GM21526 (cell line): ENCODE results near the gene OR51B4.
"Not testable (repeated sequence)": the region's sequence is repeated elsewhere in the genome, so short reads cannot be mapped to it uniquely, and the experiment has no call there.

ENCODE experiments used
- ATAC-seq: cut with Tn5 transposase; IDR thresholded peaks from one replicate; pipeline ENCODE4 v1.9.1; 2021; ENCODE audit warnings: moderate library complexity; ENCODE audit not compliant: unreplicated experiment, low FRiP score

Gene OR51B4

DNA sequence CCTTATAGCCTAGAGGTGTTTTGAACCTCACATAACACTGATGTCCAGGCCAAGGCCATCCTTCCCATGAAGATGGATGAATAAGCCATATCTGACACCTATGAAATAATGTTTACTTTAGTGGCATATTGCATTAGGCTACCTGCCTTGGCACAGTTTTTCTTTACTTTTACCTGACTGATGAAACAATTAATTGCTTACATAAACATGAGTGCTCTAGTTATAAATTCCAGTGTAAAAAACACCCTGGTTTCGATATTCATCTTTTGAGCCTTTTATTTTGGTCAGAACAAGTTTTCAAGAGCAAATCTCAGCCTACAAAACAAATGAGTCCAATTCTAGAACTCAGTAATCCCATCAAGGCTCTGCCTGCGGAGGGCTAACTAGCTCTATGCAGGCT, 25.0 kb downstream of the OR51B4 start:
- ATAC-seq, result no peak

DNA sequence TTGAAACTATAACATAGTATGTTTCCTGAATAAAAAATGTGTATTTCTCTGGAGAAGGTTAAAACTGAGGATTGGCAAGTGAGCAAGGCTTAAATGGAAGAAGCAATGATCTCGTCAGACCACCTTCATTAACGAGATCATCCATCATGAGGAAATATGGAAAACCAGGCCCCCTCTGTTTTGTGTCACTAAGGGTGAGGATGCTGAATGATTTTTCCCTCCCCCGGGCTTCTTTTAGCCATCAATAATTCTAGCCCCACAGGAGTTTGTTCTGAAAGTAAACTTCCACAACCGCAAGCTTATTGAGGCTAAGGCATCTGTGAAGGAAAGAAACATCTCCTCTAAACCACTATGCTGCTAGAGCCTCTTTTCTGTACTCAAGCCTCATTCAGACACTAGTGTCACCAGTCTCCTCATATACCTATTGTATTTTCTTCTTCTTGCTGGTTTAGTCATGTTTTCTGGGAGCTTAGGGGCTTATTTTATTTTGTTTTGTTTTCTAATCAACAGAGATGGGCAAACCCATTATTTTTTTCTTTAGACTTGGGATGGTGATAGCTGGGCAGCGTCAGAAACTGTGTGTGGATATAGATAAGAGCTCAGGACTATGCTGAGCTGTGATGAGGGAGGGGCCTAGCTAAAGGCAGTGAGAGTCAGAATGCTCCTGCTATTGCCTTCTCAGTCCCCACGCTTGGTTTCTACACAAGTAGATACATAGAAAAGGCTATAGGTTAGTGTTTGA, 26.2 kb downstream of the OR51B4 start:
- no peak for ATAC-seq

GRCh38 chr11:5274395-5274794, 27.4 kb downstream of the OR51B4 start:
- no peak for ATAC-seq

GRCh38 chr11:5272395-5273017, 29.2 kb downstream of the OR51B4 start:
- ATAC-seq, result no peak

DNA sequence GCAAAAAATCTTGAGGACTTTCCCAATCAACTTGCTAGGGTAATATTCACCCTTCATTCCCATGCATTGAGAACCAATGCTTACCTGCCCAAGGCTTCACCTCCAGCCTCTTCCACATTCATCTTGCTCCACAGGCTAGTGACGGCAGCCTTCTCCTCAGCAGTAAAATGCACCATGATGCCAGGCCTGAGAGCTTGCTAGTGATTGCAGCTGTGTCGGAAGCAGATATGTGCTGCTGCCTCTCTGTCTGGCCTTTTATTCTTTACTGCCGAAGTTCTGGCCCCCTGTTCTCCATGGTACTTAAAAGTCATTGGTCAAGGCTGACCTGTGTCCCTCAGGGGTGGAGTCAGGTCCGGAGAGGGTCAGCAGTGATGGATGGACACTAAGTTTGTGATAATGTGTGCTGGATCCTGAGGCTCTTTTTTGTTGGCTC, 32.0 kb downstream of the OR51B4 start, which contains the start of gene HBE1:
Gene HBE1 (minus strand): TSS at position 231 of the 433 bp plus-strand sequence. CDS start 55 bp downstream, at position 176.
- no peak for ATAC-seq

- no peak for ATAC-seq
Measured at GRCh38 chr11:5267033-5267563, 34.6 kb downstream of the OR51B4 start.

DNA sequence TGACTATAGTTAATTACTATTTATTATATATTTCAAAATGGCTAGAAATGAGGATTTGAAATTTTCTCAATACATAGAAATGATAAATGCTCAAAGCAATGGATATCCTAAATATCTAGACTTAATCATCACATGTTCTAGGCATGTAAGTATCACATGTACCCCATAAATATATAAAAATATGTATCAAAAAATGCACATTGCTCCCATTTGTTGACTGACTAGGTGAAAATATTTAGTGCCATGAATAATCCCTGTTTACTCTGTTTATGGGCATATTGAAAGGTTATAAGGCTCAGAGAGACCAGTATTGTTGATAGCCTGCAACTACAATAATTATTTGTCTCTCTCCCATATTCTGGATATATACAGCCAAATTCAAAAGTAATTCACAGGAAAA, 35.1 kb downstream of the OR51B4 start:
- ATAC-seq, result no peak

GRCh38 chr11:5265832-5266231, 35.9 kb downstream of the OR51B4 start:
- no peak for ATAC-seq

GRCh38 chr11:5258543-5259262, 43.0 kb downstream of the OR51B4 start:
- ATAC-seq, result no peak

DNA sequence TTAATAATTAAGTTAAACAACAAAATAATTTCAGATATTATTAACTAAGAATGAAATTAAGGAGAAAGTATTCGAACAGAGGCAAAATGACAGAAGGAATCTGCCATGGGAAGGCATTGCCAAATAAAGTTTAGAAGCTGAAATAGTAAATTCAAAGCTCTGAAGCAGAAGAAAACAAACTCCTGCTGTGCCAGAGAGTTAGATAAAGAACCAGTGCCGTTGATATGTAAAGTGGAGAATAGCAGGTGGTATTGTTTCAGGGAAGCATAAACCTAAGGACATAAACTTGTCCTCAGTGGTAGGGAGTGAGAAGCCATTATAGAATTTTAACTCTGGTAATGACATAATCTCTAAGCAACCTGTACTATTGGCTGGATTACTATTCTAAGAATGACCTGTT, 44.5 kb downstream of the OR51B4 start:
- no peak for ATAC-seq

DNA sequence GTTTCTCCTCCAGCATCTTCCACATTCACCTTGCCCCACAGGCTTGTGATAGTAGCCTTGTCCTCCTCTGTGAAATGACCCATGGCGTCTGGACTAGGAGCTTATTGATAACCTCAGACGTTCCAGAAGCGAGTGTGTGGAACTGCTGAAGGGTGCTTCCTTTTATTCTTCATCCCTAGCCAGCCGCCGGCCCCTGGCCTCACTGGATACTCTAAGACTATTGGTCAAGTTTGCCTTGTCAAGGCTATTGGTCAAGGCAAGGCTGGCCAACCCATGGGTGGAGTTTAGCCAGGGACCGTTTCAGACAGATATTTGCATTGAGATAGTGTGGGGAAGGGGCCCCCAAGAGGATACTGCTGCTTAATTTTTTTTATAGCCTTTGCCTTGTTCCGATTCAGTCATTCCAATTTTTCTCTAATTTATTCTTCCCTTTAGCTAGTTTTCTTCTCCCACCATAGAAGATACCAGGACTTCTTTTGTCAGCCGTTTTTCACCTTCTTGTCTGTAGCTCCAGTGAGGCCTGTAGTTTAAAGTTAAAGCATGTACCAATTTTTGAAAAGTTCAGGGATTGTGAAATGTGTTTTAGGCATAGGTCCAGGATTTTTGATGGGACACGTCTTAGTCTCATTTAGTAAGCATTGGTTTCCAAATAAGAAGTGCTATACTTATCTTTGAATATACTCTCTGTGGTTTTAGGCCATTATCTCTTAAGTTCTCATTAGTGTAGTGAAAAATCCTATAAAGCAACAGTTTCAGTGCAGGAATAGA, 46.9 kb downstream of the OR51B4 start, which contains the start of gene HBG2:
Gene HBG2 (minus strand): TSS at position 136 of the 768 bp plus-strand sequence. CDS start 53 bp downstream, at position 83.
- ATAC-seq, result not testable (repeated sequence)

- ATAC-seq, result not testable (repeated sequence)
Measured at GRCh38 chr11:5254023-5254422, 47.7 kb downstream of the OR51B4 start.

- ATAC-seq, result not testable (repeated sequence)
Measured at GRCh38 chr11:5253440-5253839, 48.3 kb downstream of the OR51B4 start.

DNA sequence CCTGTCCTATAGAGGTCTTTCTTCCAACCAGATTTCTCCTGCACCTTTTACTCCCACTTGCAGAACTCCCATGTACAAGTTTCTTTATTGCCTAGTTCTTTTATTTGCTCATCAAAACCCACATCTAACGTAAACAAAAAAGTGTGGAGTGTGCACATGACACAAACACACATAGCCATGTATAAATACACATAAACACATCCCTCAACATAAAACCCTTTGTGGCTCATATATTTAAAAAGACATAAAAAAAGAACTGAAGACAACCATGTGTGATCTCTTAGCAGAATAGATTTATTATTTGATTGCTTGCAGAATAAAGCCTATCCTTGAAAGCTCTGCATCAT, 48.9 kb downstream of the OR51B4 start:
- no peak for ATAC-seq

- ATAC-seq, result no peak
Measured at GRCh38 chr11:5252192-5252918, 49.4 kb downstream of the OR51B4 start.

DNA sequence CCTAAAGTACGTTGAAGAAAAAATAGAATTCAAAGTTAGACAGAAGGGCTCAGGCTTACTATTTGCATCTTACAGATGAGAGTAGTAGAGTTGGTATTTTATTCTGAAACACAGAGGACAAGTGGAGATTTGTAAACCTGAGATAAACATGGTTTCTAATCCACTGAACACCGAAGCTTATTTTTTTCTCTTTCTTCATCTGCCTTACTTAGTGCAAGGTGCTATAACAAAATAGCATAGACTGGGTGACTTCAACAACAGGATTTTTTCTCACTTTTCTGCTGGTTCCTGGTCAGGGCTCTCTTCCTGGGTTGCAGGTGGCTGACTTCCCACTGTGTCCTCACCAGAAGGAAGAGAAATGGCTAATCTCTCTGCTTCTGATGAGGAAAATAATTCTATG, 50.0 kb downstream of the OR51B4 start:
- ATAC-seq, result no peak
